Measurements from ENCODE around the gene ELK1. TPM values are rescaled to one million over a fixed set of nuclear protein-coding genes. Genes with fewer than 3 reads are reported as not detected.

The ELK1 gene
- total RNA-seq, 1 experiment from 2014 or later, result 27.8 TPM

DNA sequence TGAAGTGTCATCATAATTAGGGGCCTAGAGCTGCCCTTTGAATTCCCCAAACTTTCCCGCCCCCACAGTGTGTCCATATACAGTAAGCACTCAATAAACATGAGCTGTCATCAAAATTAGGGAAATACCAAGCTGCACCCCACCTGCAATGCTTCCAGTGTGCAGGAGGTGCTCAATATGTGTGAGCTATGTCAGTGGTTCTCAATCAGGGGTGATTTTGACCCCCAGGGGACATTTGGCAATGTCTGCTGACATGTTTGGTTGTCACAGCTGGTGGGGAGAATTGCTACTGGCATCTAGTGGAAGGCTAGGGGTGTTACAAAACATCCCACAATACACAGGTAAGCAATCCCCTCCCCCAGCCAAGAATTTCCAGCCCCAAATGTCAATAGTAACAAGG lies 21.4 kb downstream of the ELK1 start:
- Histone ChIP-seq H3K9ac (ENCODE audit: low read length) (no peak overlapping the region), H3K36me3 (ENCODE audit: insufficient read depth, low read length) (no peaks in the 10 kb centered on the region), H3K4me2 (ENCODE audit: low read depth, low read length, poor library complexity, severe bottlenecking) (no peak overlapping the region), H3K79me2 (ENCODE audit: low read length) (no peaks in the 10 kb centered on the region), H4K20me1 (ENCODE audit: insufficient read depth, low read depth, low read length) (no peaks in the 10 kb centered on the region), H2AFZ (ENCODE audit: low read length) (no peak overlapping the region), H3K4me1 (ENCODE audit: low read length) (no peaks in the 10 kb centered on the region), H3K4me3 (ENCODE audit: low read length) (no peak overlapping the region), H3K9me3 (ENCODE audit: low read length) (no peaks in the 10 kb centered on the region), H3K27ac (ENCODE audit: low read length) (no peak overlapping the region), H3K9me2 (replicated peaks; ENCODE audit: insufficient read depth, low read length) (no peaks in the 10 kb centered on the region), H3K27me3 (ENCODE audit: low read length) (no peaks in the 10 kb centered on the region)
- DNase-seq, result no peak

DNA sequence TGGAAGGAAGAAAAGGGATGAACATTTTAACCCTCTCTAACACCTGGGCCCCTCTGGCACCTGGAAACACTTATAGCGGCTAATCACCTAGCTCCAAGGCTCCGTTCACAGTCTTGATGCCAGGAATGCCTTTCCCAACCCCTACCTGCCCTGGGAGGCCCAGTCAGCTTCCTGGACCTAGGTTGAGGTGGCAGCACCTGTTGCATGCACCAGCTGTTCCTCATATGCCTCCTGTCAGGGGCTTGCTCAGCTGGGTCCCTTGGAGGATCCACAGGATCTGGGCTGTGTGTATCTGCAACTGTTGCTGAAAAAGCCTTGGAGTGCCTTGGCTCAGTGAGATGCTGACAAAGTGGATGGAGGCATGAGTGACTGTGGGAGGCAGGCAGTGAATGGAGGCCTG lies 25.0 kb downstream of the ELK1 start:
- H4K20me1 ChIP-seq (ENCODE audit: insufficient read depth, low read depth, low read length), result no peaks in the 10 kb centered on the region
- no peaks in the 10 kb centered on the region for H3K79me2 ChIP-seq (ENCODE audit: low read length)
- no peak for DNase-seq
- no peak overlapping the region for H2AFZ ChIP-seq (ENCODE audit: low read length)
- no peak overlapping the region for H3K9ac ChIP-seq (ENCODE audit: low read length)
- H3K36me3 ChIP-seq (ENCODE audit: insufficient read depth, low read length), result no peaks in the 10 kb centered on the region
- no peak overlapping the region for H3K4me2 ChIP-seq (ENCODE audit: low read depth, low read length, poor library complexity, severe bottlenecking)
- H3K27ac ChIP-seq (ENCODE audit: low read length), result no peak overlapping the region
- no peaks in the 10 kb centered on the region for H3K27me3 ChIP-seq (ENCODE audit: low read length)
- no peak overlapping the region for H3K4me3 ChIP-seq (ENCODE audit: low read length)
- no peaks in the 10 kb centered on the region for H3K4me1 ChIP-seq (ENCODE audit: low read length)
- no peaks in the 10 kb centered on the region for H3K9me2 ChIP-seq (replicated peaks; ENCODE audit: insufficient read depth, low read length)
- no peaks in the 10 kb centered on the region for H3K9me3 ChIP-seq (ENCODE audit: low read length)

DNA sequence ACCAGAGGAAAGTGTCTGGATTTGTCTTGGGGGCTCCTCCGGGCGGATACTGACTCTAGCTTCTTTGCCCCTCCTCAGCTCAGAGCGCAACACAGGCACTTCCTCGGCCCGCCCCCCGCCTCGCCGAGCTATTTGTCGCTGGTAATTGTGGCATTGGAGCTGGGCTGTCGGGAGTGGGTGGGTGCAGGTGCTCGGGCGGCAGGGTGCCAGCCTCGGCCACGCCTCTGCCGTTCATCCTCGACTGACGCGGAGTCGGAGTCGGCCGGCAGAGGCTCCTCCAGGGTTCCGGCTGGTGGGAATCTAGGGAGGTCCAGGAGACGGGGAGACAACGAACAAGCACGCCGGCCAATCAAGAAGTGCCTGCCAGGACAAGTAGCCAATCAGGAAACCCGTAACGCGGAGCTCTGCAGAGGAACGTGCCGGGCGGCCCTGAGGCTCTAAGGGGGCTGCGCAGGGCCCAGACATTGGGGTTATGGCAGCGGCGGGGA lies 26.8 kb downstream of the ELK1 start:
- H3K9me2 ChIP-seq (replicated peaks; ENCODE audit: insufficient read depth, low read length), result no peaks in the 10 kb centered on the region
- no peak overlapping the region for H2AFZ ChIP-seq (ENCODE audit: low read length)
- no peak overlapping the region for H3K9ac ChIP-seq (ENCODE audit: low read length)
- no peak for DNase-seq
- no peak overlapping the region for H3K4me2 ChIP-seq (ENCODE audit: low read depth, low read length, poor library complexity, severe bottlenecking)
- no peaks in the 10 kb centered on the region for H3K9me3 ChIP-seq (ENCODE audit: low read length)
- H3K27ac ChIP-seq (ENCODE audit: low read length), result no peak overlapping the region
- no peaks in the 10 kb centered on the region for H3K4me1 ChIP-seq (ENCODE audit: low read length)
- H3K79me2 ChIP-seq (ENCODE audit: low read length), result no peaks in the 10 kb centered on the region
- no peaks in the 10 kb centered on the region for H4K20me1 ChIP-seq (ENCODE audit: insufficient read depth, low read depth, low read length)
- H3K27me3 ChIP-seq (ENCODE audit: low read length), result no peaks in the 10 kb centered on the region
- no peak overlapping the region for H3K4me3 ChIP-seq (ENCODE audit: low read length)
- H3K36me3 ChIP-seq (ENCODE audit: insufficient read depth, low read length), result no peaks in the 10 kb centered on the region

DNA sequence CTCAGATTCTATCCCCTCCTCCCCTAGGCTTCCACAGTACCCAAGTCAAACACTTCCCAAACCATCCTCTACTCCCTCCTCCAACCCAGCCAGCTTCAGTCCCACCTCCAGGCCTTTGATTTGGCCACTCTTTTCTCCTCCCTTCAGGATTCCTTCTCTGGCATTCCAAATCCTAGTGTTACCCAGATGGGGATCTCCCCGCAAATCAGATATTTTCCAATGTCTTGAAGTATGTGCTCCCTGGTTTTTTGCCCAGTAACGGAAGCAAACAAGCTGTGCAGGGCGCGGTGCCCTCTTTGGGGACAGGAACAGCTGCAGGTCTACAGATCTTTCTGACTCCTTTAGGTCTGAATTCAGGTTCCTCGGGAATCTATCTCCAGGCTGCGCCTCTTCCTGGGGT lies 28.5 kb downstream of the ELK1 start:
- Histone ChIP-seq H2AFZ (ENCODE audit: low read length) (no peak overlapping the region), H3K9me3 (ENCODE audit: low read length) (no peaks in the 10 kb centered on the region), H3K27ac (ENCODE audit: low read length) (no peak overlapping the region), H3K4me2 (ENCODE audit: low read depth, low read length, poor library complexity, severe bottlenecking) (no peak overlapping the region), H3K27me3 (ENCODE audit: low read length) (no peaks in the 10 kb centered on the region), H3K9me2 (replicated peaks; ENCODE audit: insufficient read depth, low read length) (no peaks in the 10 kb centered on the region), H3K79me2 (ENCODE audit: low read length) (no peaks in the 10 kb centered on the region), H3K4me3 (ENCODE audit: low read length) (no peak overlapping the region), H3K36me3 (ENCODE audit: insufficient read depth, low read length) (no peaks in the 10 kb centered on the region), H3K9ac (ENCODE audit: low read length) (no peak overlapping the region), H4K20me1 (ENCODE audit: insufficient read depth, low read depth, low read length) (no peaks in the 10 kb centered on the region), H3K4me1 (ENCODE audit: low read length) (no peaks in the 10 kb centered on the region)
- no peak for DNase-seq

DNA sequence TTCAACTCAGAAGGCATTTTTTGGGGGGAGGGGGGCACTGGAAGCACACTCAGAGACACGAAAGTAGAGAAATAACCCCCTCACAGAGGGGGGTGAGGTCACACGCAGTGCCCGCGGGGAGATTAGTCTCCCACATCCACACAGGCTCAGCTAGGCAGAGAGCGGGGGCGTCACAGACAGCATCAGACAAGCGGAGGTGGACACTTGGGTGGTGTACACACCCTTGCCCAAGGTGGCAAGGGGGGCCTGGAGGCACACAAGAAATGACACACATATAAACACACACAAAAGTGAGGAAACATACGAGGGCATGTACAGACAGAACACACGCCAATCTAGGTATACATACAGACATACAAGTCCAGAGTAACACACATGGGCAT lies 30.1 kb downstream of the ELK1 start:
- H3K27ac ChIP-seq (ENCODE audit: low read length), result no peak overlapping the region
- H3K27me3 ChIP-seq (ENCODE audit: low read length), result no peaks in the 10 kb centered on the region
- no peak overlapping the region for H3K4me2 ChIP-seq (ENCODE audit: low read depth, low read length, poor library complexity, severe bottlenecking)
- no peak for DNase-seq
- H3K9me3 ChIP-seq (ENCODE audit: low read length), result no peaks in the 10 kb centered on the region
- H3K9me2 ChIP-seq (replicated peaks; ENCODE audit: insufficient read depth, low read length), result no peaks in the 10 kb centered on the region
- H3K4me1 ChIP-seq (ENCODE audit: low read length), result no peaks in the 10 kb centered on the region
- H3K4me3 ChIP-seq (ENCODE audit: low read length), result no peak overlapping the region
- no peaks in the 10 kb centered on the region for H3K79me2 ChIP-seq (ENCODE audit: low read length)
- no peak overlapping the region for H2AFZ ChIP-seq (ENCODE audit: low read length)
- no peaks in the 10 kb centered on the region for H4K20me1 ChIP-seq (ENCODE audit: insufficient read depth, low read depth, low read length)
- no peak overlapping the region for H3K9ac ChIP-seq (ENCODE audit: low read length)
- no peaks in the 10 kb centered on the region for H3K36me3 ChIP-seq (ENCODE audit: insufficient read depth, low read length)

DNA sequence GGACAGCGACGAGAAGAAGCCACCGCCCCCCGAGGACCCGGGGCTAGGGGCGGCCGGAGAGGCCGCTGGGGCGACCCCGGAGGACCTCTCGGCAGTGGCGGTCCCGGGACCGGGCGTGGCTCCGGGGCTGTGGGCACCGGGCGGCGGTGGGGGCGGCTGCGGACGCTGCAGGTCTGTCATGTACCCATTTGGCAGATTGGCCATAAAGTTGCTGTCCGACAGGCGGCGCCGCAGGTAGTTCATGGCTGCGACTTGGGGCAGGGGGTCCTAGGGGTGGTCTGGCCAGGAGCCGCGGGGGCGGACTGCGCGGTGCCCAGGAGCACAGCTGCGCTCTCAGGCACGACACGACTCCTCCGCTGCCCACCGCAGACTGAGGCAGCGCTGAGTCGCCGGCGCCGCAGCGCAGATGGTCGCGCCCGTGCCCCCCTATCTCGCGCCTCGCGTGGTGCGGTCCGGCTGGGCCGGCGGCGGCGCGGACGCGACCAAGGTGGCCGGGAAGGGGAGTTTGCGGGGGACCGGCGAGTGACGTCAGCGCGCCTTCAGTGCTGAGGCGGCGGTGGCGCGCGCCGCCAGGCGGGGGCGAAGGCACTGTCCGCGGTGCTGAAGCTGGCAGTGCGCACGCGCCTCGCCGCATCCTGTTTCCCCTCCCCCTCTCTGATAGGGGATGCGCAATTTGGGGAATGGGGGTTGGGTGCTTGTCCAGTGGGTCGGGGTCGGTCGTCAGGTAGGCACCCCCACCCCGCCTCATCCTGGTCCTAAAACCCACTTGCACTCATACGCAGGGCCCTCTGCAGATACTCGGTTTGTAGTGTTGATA lies 30.7 kb downstream of the ELK1 start, which contains the start of gene SYN1:
SYN1 (minus strand) TSS at position 372 of the 817 bp plus-strand sequence; CDS start at position 243, 129 bp downstream.
- Histone ChIP-seq H3K4me1 (ENCODE audit: low read length) (no peaks in the 10 kb centered on the region), H4K20me1 (ENCODE audit: insufficient read depth, low read depth, low read length) (no peaks in the 10 kb centered on the region), H2AFZ (ENCODE audit: low read length) (no peak within 1 kb of the TSS), H3K4me2 (ENCODE audit: low read depth, low read length, poor library complexity, severe bottlenecking) (no peak within 1 kb of the TSS), H3K27ac (ENCODE audit: low read length) (no peak within 1 kb of the TSS), H3K27me3 (ENCODE audit: low read length) (no peaks in the 10 kb centered on the region), H3K79me2 (ENCODE audit: low read length) (no peaks in the 10 kb centered on the region), H3K9me2 (replicated peaks; ENCODE audit: insufficient read depth, low read length) (no peaks in the 10 kb centered on the region), H3K36me3 (ENCODE audit: insufficient read depth, low read length) (no peaks in the 10 kb centered on the region), H3K9ac (ENCODE audit: low read length) (no peak within 1 kb of the TSS), H3K9me3 (ENCODE audit: low read length) (no peaks in the 10 kb centered on the region), H3K4me3 (ENCODE audit: low read length) (no peak within 1 kb of the TSS)
- DNase-seq, result peak; percentile 90

DNA sequence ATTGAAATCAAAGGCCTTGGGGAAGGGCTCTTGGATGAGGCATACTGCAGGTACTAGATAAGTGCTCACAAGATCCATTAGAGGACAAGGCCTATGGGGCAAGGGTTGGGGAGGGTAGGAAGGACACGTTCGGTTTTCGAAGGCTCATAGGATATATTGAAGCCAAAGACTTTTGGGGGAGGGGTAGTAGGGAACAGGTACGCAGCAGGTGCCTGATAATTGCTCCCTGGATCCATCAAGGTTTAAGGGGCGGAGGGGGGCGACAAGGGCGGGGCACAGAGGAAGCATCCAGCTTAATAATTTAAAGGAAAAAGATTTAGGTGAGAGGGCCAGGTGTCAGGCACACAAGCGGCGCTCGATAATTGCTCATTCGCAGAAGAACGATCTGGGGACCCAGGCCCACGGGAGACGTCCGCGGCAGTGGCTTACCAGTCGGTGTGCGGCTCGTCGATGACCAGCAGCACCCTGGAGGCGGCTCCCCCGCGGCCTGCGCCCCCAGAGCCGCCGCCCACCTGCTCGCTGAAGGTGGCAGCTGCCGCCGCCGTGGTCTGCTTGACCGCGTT lies 31.4 kb downstream of the ELK1 start:
- H3K4me1 ChIP-seq (ENCODE audit: low read length), result no peaks in the 10 kb centered on the region
- no peak overlapping the region for H2AFZ ChIP-seq (ENCODE audit: low read length)
- H3K27ac ChIP-seq (ENCODE audit: low read length), result no peak overlapping the region
- DNase-seq, result no peak
- no peak overlapping the region for H3K9ac ChIP-seq (ENCODE audit: low read length)
- no peaks in the 10 kb centered on the region for H3K36me3 ChIP-seq (ENCODE audit: insufficient read depth, low read length)
- no peaks in the 10 kb centered on the region for H3K9me3 ChIP-seq (ENCODE audit: low read length)
- no peak overlapping the region for H3K4me3 ChIP-seq (ENCODE audit: low read length)
- H3K79me2 ChIP-seq (ENCODE audit: low read length), result no peaks in the 10 kb centered on the region
- H3K27me3 ChIP-seq (ENCODE audit: low read length), result no peaks in the 10 kb centered on the region
- H3K4me2 ChIP-seq (ENCODE audit: low read depth, low read length, poor library complexity, severe bottlenecking), result no peak overlapping the region
- H3K9me2 ChIP-seq (replicated peaks; ENCODE audit: insufficient read depth, low read length), result no peaks in the 10 kb centered on the region
- no peaks in the 10 kb centered on the region for H4K20me1 ChIP-seq (ENCODE audit: insufficient read depth, low read depth, low read length)

DNA sequence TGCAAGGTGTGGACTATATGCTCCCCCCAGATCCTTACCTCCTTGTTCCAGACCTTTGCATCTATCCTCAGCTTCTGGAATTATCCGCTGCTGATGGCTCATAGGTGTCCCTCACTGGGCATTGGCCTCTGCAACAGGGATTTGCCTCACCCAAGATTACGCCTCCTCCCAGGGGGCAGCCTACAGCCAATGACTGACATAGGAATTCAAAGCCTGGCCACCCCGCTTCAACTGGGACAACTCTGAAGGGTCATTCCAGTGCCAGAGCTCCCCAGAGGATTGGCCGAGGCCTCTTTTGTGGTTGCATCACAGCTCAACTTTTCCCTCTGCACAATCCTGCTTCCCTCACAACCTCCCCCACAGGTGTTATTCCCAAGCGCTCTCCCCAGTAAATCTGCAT lies 35.7 kb downstream of the ELK1 start:
- Histone ChIP-seq H3K27me3 (ENCODE audit: low read length) (no peaks in the 10 kb centered on the region), H4K20me1 (ENCODE audit: insufficient read depth, low read depth, low read length) (no peaks in the 10 kb centered on the region), H2AFZ (ENCODE audit: low read length) (no peak overlapping the region), H3K4me1 (ENCODE audit: low read length) (no peaks in the 10 kb centered on the region), H3K27ac (ENCODE audit: low read length) (no peak overlapping the region), H3K4me2 (ENCODE audit: low read depth, low read length, poor library complexity, severe bottlenecking) (no peak overlapping the region), H3K9ac (ENCODE audit: low read length) (no peak overlapping the region), H3K79me2 (ENCODE audit: low read length) (no peaks in the 10 kb centered on the region), H3K36me3 (ENCODE audit: insufficient read depth, low read length) (no peaks in the 10 kb centered on the region), H3K9me3 (ENCODE audit: low read length) (no peaks in the 10 kb centered on the region), H3K9me2 (replicated peaks; ENCODE audit: insufficient read depth, low read length) (no peaks in the 10 kb centered on the region), H3K4me3 (ENCODE audit: low read length) (no peak overlapping the region)
- no peak for DNase-seq
